Choroid plexus epithelial cell (primary cell): ENCODE data around the gene C21orf91.

ENCODE experiments used
- DNase-seq: peaks from one replicate; pipeline ENCODE4 v3.0.0-alpha.2; 2010; ENCODE audit warnings: low read depth
- H3K4me3 ChIP-seq: 2 replicates; pipeline ENCODE4 v1.5.1; 2011; ENCODE audit warnings: low read depth, mild to moderate bottlenecking, control low read depth, low read length, moderate library complexity
- CTCF ChIP-seq: conservative IDR thresholded peaks from 2 replicates; pipeline ENCODE4 v1.5.1; 2011; ENCODE audit warnings: low read depth, mild to moderate bottlenecking, control low read depth, inconsistent platforms, low read length, moderate library complexity

The C21orf91 gene

GRCh38 chr21:17819114-17819876 lies at the start of gene C21orf91:
Gene C21orf91, minus strand, starts transcription at chr21:17819356. Its CDS starts 1,038 bp downstream, at chr21:17818318.
- TF ChIP-seq CTCF = no peak
- H3K4me3 ChIP-seq = peak within 1 kb of the TSS; percentile 87
- peak; percentile 94 for DNase-seq

GRCh38 chr21:17866590-17866989 lies 47.4 kb upstream of the C21orf91 start:
- no peak for DNase-seq
- no peak for TF ChIP-seq CTCF
- H3K4me3 ChIP-seq = no peak overlapping the region

GRCh38 chr21:17859661-17860060 lies 40.5 kb upstream of the C21orf91 start:
- H3K4me3 ChIP-seq = no peak overlapping the region
- TF ChIP-seq CTCF = no peak
- DNase-seq = no peak

DNA sequence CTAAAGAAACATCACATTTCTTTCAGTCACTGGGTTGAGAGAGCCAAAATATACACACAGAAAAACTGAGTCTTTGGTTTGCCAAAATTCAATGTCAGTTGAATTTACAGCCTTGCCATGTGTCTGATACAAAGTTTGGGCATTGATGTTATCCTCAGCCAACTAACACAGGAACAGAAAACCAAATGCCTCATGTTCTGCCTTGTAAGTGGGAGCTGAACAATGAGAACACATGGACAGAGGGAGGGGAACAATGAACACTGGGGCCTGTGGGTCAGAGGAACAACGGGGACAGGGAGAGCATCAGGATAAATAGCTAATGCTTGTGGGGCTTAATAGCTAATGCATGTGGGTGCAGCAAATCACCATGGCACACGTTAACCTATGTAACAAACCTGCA lies 39.6 kb upstream of the C21orf91 start:
- H3K4me3 ChIP-seq = no peak overlapping the region
- TF ChIP-seq CTCF = no peak
- DNase-seq = no peak

DNA sequence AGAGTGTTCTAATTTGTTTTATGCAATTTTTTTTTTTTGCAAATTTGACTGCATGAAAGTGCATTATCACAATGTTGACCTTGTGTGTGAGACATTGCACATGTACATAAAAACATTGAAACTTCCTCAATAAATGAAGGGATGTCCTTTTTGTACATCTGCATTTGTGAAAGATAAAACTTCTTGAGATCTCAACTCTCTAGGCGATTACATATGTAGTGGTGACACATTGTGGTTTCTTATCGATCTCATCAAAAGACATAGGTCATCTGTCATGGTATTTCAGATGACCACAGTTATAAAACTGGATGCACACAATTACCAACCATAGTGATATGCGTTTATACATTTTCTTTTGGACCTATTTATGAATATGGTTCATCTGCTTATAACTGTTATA lies 35.6 kb upstream of the C21orf91 start:
- H3K4me3 ChIP-seq = no peak overlapping the region
- no peak for TF ChIP-seq CTCF
- no peak for DNase-seq

- no peak for TF ChIP-seq CTCF
- no peak for DNase-seq
Observed at GRCh38 chr21:17853393-17854275, 34.5 kb upstream of the C21orf91 start.

More at GRCh38 chr21:17853393-17854275, 34.5 kb upstream of the C21orf91 start:
- no peak overlapping the region for H3K4me3 ChIP-seq
